Mammary epithelial cell (primary cell): ENCODE measurements around the gene TAF5L.

Source experiments
- EZH2 ChIP-seq: IDR thresholded peaks from 2 replicates; pipeline ENCODE4 v1.6.1; 2012; ENCODE audit warnings: low read length, inconsistent platforms, borderline replicate concordance
- TF ChIP-seq, protein P1 (sequence below), 2 donors: IDR thresholded peaks in 1 of 2; conservative IDR thresholded peaks in 1 of 2; 2 replicates each; pipeline ENCODE4 v1.5.1; 2011 to 2012; ENCODE audit warnings: inconsistent platforms in 2 of 2, low read length in 2 of 2, mild to moderate bottlenecking in 2 of 2, control low read depth in 1 of 2, low read depth in 1 of 2; ENCODE audit not compliant: insufficient read depth in 1 of 2; ENCODE audit errors: extremely low read depth in 1 of 2

- TF ChIP-seq, protein P1, sequence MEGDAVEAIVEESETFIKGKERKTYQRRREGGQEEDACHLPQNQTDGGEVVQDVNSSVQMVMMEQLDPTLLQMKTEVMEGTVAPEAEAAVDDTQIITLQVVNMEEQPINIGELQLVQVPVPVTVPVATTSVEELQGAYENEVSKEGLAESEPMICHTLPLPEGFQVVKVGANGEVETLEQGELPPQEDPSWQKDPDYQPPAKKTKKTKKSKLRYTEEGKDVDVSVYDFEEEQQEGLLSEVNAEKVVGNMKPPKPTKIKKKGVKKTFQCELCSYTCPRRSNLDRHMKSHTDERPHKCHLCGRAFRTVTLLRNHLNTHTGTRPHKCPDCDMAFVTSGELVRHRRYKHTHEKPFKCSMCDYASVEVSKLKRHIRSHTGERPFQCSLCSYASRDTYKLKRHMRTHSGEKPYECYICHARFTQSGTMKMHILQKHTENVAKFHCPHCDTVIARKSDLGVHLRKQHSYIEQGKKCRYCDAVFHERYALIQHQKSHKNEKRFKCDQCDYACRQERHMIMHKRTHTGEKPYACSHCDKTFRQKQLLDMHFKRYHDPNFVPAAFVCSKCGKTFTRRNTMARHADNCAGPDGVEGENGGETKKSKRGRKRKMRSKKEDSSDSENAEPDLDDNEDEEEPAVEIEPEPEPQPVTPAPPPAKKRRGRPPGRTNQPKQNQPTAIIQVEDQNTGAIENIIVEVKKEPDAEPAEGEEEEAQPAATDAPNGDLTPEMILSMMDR (conservative IDR thresholded peaks at IDR 0.05 in 1 of 2, IDR thresholded peaks at IDR 0.05 in 1 of 2; ENCODE audit: extremely low read depth in 1 of 2, insufficient read depth in 1 of 2, low read depth in 1 of 2, low read length in 2 of 2): no peak
- no peak for TF ChIP-seq EZH2
These were observed 36.0 kb upstream of the TAF5L start for GRCh38 chr1:229661897-229662296.
